Bronchial epithelial cell (primary cell): ENCODE measurements around the gene DNM3. TPM values are rescaled to one million over a fixed set of nuclear protein-coding genes. Genes with fewer than 3 reads are reported as not detected.

Experiments used
- DNase-seq: peaks from one replicate; pipeline ENCODE4 v3.0.0-alpha.2; 2010; ENCODE audit warnings: low read depth
- FAIRE-seq: peaks from 2 replicates; lab custom pipeline; 2011; peaks lifted over from hg19 to GRCh38; lab: Jason Lieb, UNC
- H3K27me3 ChIP-seq: 2 replicates; pipeline ENCODE4 v1.5.1; 2011; ENCODE audit warnings: low read length; ENCODE audit not compliant: control insufficient read depth, insufficient read depth
- H3K36me3 ChIP-seq: 2 replicates; pipeline ENCODE4 v1.5.1; 2011; ENCODE audit warnings: low read length; ENCODE audit not compliant: control insufficient read depth, insufficient read depth
- H3K4me3 ChIP-seq: 2 replicates; pipeline ENCODE4 v1.5.1; 2011; ENCODE audit warnings: mild to moderate bottlenecking, low read depth, low read length, control low read depth
- CTCF ChIP-seq: IDR thresholded peaks from 2 replicates; pipeline ENCODE4 v1.5.1; 2011; ENCODE audit warnings: mild to moderate bottlenecking, moderate library complexity, low read length, control low read depth, inconsistent platforms; ENCODE audit not compliant: insufficient read depth, severe bottlenecking
- total RNA-seq: library from RNA; depleted of rRNA; stranded (reverse); fragments of >200 nt; gene quantifications from 2 replicates; pipeline ENCODE4 v1.2.1, GENCODE V29; 2014

The DNM3 gene
- total RNA-seq, 1 donor from 2014 or later = 1.3 TPM

- DNase-seq (no peak), FAIRE-seq (no peak)
- Histone ChIP-seq H3K36me3 (no peaks in the 10 kb centered on the region), H3K4me3 (no peak overlapping the region), H3K27me3 (no peaks in the 10 kb centered on the region)
- no peak for TF ChIP-seq CTCF
Measured at GRCh38 chr1:172380441-172381244, 539.3 kb downstream of the DNM3 start.

GRCh38 chr1:172381946-172382345, 540.6 kb downstream of the DNM3 start:
- TF ChIP-seq CTCF = no peak
- FAIRE-seq (no peak), DNase-seq (no peak)
- Histone ChIP-seq H3K27me3 (no peaks in the 10 kb centered on the region), H3K36me3 (no peaks in the 10 kb centered on the region), H3K4me3 (no peak overlapping the region)

- H3K27me3 ChIP-seq = no peaks in the 10 kb centered on the region
- H3K36me3 ChIP-seq = no peaks in the 10 kb centered on the region
- DNase-seq (no peak), FAIRE-seq (no peak)
- no peak for TF ChIP-seq CTCF
- no peak overlapping the region for H3K4me3 ChIP-seq
Measured at GRCh38 chr1:172382406-172382805, 541.1 kb downstream of the DNM3 start.

- Histone ChIP-seq H3K36me3 (no peaks in the 10 kb centered on the region), H3K4me3 (no peak overlapping the region), H3K27me3 (no peaks in the 10 kb centered on the region)
- TF ChIP-seq CTCF = no peak
- DNase-seq = no peak
- no peak for FAIRE-seq
Measured at GRCh38 chr1:172382990-172383389, 541.7 kb downstream of the DNM3 start.

GRCh38 chr1:172383536-172383935, 542.2 kb downstream of the DNM3 start:
- Histone ChIP-seq H3K27me3 (no peaks in the 10 kb centered on the region), H3K4me3 (no peak overlapping the region), H3K36me3 (no peaks in the 10 kb centered on the region)
- DNase-seq (no peak), FAIRE-seq (no peak)
- no peak for TF ChIP-seq CTCF
